Neural cell (in vitro differentiated cells): ENCODE data around the gene B3GNT3. TPM values are rescaled to one million over a fixed set of nuclear protein-coding genes. Genes with fewer than 3 reads are reported as not detected.

Source experiments
- H2AFZ ChIP-seq: fragments of 200-600, 300-800 bp; sonication (generic), shearing (Covaris generic); 2 replicates; pipeline ENCODE4 v1.6.0; 2014; ENCODE audit warnings: low read depth, mild to moderate bottlenecking, antibody characterized with exemption, low read length, moderate library complexity
- H3F3A ChIP-seq: fragments of 200-600 bp; shearing (Covaris generic); 2 replicates; pipeline ENCODE4 v1.6.1; 2016; ENCODE audit warnings: mild to moderate bottlenecking, moderate library complexity, mixed read lengths, antibody characterized with exemption, low read length; ENCODE audit not compliant: insufficient read depth, poor library complexity, severe bottlenecking
- H3K27ac ChIP-seq: fragments of 200-600, 300-800 bp; sonication (generic), shearing (Covaris generic); 2 replicates; pipeline ENCODE4 v1.5.1; 2014; ENCODE audit warnings: mild to moderate bottlenecking, low read length, moderate library complexity
- H3K27me3 ChIP-seq: fragments of 300-800, 200-600 bp; sonication (generic), shearing (Covaris generic); 2 replicates; pipeline ENCODE4 v1.6.0; 2014; ENCODE audit warnings: mild to moderate bottlenecking, low read depth, low read length, moderate library complexity; ENCODE audit not compliant: insufficient read depth
- H3K36me3 ChIP-seq: fragments of 300-800, 200-600 bp; sonication (generic), shearing (Covaris generic); 2 replicates; pipeline ENCODE4 v1.5.1; 2014; ENCODE audit warnings: mild to moderate bottlenecking, antibody characterized with exemption, low read length, moderate library complexity; ENCODE audit not compliant: insufficient read depth
- H3K4me2 ChIP-seq: fragments of 300-800, 200-600 bp; sonication (generic), shearing (Covaris generic); 2 replicates; pipeline ENCODE4 v1.6.0; 2014; ENCODE audit warnings: mild to moderate bottlenecking, low read length
- H3K4me3 ChIP-seq: fragments of 300-800, 200-600 bp; sonication (generic), shearing (Covaris generic); 2 replicates; pipeline ENCODE4 v1.5.1; 2014; ENCODE audit warnings: mild to moderate bottlenecking, low read length, moderate library complexity
- H3K79me2 ChIP-seq: fragments of 200-600 bp; shearing (Covaris generic); replicated peaks from 2 replicates; pipeline ENCODE4 v1.6.0; 2014; ENCODE audit warnings: mild to moderate bottlenecking, low read length, moderate library complexity; ENCODE audit not compliant: insufficient read depth
- H3K9ac ChIP-seq: fragments of 300-800, 200-600 bp; sonication (generic), shearing (Covaris generic); 2 replicates; pipeline ENCODE4 v1.6.1; 2016; ENCODE audit warnings: mild to moderate bottlenecking, low read length, mixed read lengths
- H3K9me2 ChIP-seq: fragments of 200-600 bp; shearing (Covaris generic); 2 replicates; pipeline ENCODE4 v1.6.1; 2016; ENCODE audit warnings: mild to moderate bottlenecking, low read length, mixed read lengths; ENCODE audit not compliant: insufficient read depth
- H3K9me3 ChIP-seq: fragments of 200-600, 300-800 bp; sonication (generic), shearing (Covaris generic); 2 replicates; pipeline ENCODE4 v1.6.1; 2016; ENCODE audit warnings: mild to moderate bottlenecking, mixed run types, low read length, moderate library complexity, mixed read lengths
- H4K20me1 ChIP-seq: fragments of 200-600 bp; shearing (Covaris generic); 2 replicates; pipeline ENCODE4 v1.6.1; 2016; ENCODE audit warnings: mild to moderate bottlenecking, mixed run types; ENCODE audit not compliant: insufficient read depth
- EP300 ChIP-seq: fragments of 450-650 bp; conservative IDR thresholded peaks from 2 replicates; pipeline ENCODE4 v1.6.1; 2014; ENCODE audit warnings: antibody characterized with exemption, mild to moderate bottlenecking, moderate library complexity; ENCODE audit not compliant: poor library complexity, severe bottlenecking
- EZH2 ChIP-seq: fragments of 200-600, 300-800 bp; shearing (Covaris generic), sonication (generic); IDR thresholded peaks from 2 replicates; pipeline ENCODE4 v1.6.1; 2014; ENCODE audit warnings: antibody characterized with exemption, low read length, borderline replicate concordance, mild to moderate bottlenecking; ENCODE audit not compliant: insufficient read depth, poor library complexity, severe bottlenecking
- MXI1 ChIP-seq: fragments of 450-650 bp; conservative IDR thresholded peaks from 2 replicates; pipeline ENCODE4 v1.6.1; 2014; ENCODE audit warnings: antibody characterized with exemption, mild to moderate bottlenecking; ENCODE audit not compliant: poor library complexity, severe bottlenecking
- POLR2AphosphoS5 ChIP-seq: IDR thresholded peaks from 2 replicates; pipeline ENCODE4 v1.6.1; 2012
- RAD21 ChIP-seq: fragments of 450-650 bp; conservative IDR thresholded peaks from 2 replicates; pipeline ENCODE4 v1.6.1; 2014; ENCODE audit warnings: antibody characterized with exemption, mild to moderate bottlenecking, moderate library complexity
- SMC3 ChIP-seq: fragments of 450-650 bp; conservative IDR thresholded peaks from 2 replicates; pipeline ENCODE4 v1.6.1; 2014; ENCODE audit warnings: antibody characterized with exemption, mild to moderate bottlenecking, moderate library complexity; ENCODE audit not compliant: poor library complexity
- TAF1 ChIP-seq: IDR thresholded peaks from 2 replicates; pipeline ENCODE4 v1.6.1; 2012; ENCODE audit warnings: low read depth
- polyA plus RNA-seq: library from polyadenylated mRNA; depleted of rRNA; stranded (reverse); fragments of >200 nt; gene quantifications from 2 replicates; pipeline ENCODE4 v1.2.3, GENCODE V29; 2014
- TF ChIP-seq, protein P1 (sequence below): fragments of 450-650 bp; IDR thresholded peaks from 2 replicates; pipeline ENCODE4 v1.5.1; 2014; ENCODE audit warnings: antibody characterized with exemption, mild to moderate bottlenecking, moderate library complexity; ENCODE audit not compliant: poor library complexity, severe bottlenecking
- TF ChIP-seq, protein P2 (sequence below): IDR thresholded peaks from 2 replicates; pipeline ENCODE4 v1.6.1; 2012; ENCODE audit warnings: borderline replicate concordance

B3GNT3 gene
- polyA plus RNA-seq, 1 donor from 2014 or later, result not detected

DNA sequence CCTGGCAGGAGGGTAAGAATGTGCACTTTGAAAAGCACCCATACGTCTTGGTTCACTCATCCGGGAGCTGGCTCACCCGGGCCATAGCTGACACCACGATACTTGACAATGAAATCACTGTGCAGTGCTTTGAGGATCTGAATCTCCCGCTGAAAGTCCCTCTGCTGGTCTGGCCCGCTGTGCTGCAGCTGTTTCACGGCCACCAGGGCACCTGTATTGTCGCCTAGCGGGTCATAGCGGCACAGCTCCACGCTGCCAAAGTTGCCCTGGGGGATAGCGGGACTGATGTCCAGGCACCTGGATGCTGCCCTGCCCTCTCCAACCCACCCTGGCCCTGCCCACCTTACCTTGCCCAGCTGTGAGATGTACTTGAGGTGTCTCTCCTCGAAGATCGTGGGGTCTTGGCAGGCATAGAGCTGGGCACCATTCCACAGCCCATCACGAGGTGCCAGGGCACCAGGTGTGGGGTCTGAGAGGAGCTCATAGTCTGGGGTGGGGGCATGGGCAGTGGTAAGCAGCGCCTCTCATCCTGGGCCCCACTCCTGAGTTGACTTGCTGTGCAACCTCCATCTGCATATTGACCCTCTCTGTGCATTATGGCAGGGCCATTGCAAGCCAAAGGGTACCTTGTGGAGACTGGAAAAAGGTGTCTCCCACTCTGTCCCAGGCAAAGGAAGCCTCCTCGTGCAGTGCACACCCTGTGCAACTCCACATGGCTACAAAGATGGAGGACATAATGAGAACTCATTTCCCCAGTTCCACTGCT lies 37.7 kb downstream of the B3GNT3 start:
- no peak overlapping the region for H3K4me3 ChIP-seq
- H3F3A ChIP-seq, result no peaks in the 10 kb centered on the region
- no peak overlapping the region for H3K9ac ChIP-seq
- no peak for TF ChIP-seq MXI1
- TF ChIP-seq SMC3, result no peak
- TF ChIP-seq, protein P1, sequence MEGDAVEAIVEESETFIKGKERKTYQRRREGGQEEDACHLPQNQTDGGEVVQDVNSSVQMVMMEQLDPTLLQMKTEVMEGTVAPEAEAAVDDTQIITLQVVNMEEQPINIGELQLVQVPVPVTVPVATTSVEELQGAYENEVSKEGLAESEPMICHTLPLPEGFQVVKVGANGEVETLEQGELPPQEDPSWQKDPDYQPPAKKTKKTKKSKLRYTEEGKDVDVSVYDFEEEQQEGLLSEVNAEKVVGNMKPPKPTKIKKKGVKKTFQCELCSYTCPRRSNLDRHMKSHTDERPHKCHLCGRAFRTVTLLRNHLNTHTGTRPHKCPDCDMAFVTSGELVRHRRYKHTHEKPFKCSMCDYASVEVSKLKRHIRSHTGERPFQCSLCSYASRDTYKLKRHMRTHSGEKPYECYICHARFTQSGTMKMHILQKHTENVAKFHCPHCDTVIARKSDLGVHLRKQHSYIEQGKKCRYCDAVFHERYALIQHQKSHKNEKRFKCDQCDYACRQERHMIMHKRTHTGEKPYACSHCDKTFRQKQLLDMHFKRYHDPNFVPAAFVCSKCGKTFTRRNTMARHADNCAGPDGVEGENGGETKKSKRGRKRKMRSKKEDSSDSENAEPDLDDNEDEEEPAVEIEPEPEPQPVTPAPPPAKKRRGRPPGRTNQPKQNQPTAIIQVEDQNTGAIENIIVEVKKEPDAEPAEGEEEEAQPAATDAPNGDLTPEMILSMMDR, result no peak
- TF ChIP-seq RAD21, result no peak
- TF ChIP-seq POLR2AphosphoS5, result no peak
- no peak for TF ChIP-seq TAF1
- no peak for TF ChIP-seq EP300
- TF ChIP-seq EZH2, result no peak
- TF ChIP-seq, protein P2, sequence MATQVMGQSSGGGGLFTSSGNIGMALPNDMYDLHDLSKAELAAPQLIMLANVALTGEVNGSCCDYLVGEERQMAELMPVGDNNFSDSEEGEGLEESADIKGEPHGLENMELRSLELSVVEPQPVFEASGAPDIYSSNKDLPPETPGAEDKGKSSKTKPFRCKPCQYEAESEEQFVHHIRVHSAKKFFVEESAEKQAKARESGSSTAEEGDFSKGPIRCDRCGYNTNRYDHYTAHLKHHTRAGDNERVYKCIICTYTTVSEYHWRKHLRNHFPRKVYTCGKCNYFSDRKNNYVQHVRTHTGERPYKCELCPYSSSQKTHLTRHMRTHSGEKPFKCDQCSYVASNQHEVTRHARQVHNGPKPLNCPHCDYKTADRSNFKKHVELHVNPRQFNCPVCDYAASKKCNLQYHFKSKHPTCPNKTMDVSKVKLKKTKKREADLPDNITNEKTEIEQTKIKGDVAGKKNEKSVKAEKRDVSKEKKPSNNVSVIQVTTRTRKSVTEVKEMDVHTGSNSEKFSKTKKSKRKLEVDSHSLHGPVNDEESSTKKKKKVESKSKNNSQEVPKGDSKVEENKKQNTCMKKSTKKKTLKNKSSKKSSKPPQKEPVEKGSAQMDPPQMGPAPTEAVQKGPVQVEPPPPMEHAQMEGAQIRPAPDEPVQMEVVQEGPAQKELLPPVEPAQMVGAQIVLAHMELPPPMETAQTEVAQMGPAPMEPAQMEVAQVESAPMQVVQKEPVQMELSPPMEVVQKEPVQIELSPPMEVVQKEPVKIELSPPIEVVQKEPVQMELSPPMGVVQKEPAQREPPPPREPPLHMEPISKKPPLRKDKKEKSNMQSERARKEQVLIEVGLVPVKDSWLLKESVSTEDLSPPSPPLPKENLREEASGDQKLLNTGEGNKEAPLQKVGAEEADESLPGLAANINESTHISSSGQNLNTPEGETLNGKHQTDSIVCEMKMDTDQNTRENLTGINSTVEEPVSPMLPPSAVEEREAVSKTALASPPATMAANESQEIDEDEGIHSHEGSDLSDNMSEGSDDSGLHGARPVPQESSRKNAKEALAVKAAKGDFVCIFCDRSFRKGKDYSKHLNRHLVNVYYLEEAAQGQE, result no peak
- H3K27me3 ChIP-seq, result no peaks in the 10 kb centered on the region
- no peaks in the 10 kb centered on the region for H3K36me3 ChIP-seq
- no peaks in the 10 kb centered on the region for H3K79me2 ChIP-seq
- no peak overlapping the region for H3K27ac ChIP-seq
- no peaks in the 10 kb centered on the region for H4K20me1 ChIP-seq
- H3K9me3 ChIP-seq, result no peaks in the 10 kb centered on the region
- H2AFZ ChIP-seq, result no peak overlapping the region
- no peaks in the 10 kb centered on the region for H3K9me2 ChIP-seq
- no peak overlapping the region for H3K4me2 ChIP-seq

DNA sequence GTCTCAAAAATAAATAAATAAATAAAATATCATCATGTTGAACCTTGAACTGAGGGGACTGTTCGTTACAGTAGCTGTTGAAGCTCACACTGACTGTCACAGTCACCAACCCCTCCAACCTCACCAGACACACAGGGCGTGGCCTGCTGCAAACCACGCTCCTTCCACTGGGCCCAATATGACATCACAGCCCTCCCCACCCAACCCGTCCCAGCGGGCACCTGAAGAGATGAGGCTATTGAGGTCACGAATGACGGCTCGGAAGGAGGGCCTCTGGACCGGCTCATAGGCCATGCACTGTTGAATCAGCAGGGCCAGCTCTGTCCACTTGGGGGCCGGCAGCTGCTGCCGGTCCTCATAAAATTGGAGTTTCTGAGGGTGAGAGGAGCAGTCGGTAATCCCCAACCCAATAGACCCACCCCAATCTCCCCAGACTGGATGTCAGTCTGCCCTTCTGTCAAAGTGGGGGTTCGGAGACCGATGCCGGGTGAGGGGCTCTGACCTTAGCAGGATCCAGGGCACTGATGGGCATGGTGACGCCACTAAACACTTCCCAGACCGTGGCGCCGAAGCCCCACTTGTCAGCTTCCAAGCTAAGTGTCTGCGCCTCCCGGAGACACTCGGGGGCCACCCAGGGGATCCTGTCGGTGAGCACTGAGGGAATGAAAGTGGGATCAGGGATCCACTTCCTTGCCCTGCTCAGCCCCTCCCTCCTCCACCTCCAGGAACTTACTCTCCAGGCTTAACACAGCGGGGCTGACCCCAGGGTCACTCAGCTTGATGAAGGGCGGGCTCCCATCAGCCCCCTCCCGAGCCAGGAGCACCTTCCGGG lies 39.6 kb downstream of the B3GNT3 start:
- Histone ChIP-seq H3K4me3 (no peak overlapping the region), H3K9me3 (no peaks in the 10 kb centered on the region), H3K27ac (no peak overlapping the region), H3K27me3 (no peaks in the 10 kb centered on the region), H3K79me2 (no peaks in the 10 kb centered on the region), H4K20me1 (no peaks in the 10 kb centered on the region), H3K4me2 (no peak overlapping the region), H3K36me3 (no peaks in the 10 kb centered on the region), H3K9ac (no peak overlapping the region), H2AFZ (no peak overlapping the region), H3F3A (no peaks in the 10 kb centered on the region), H3K9me2 (no peaks in the 10 kb centered on the region)
- TF ChIP-seq, protein P2, result no peak
- TF ChIP-seq SMC3, result no peak
- TF ChIP-seq TAF1, result no peak
- TF ChIP-seq, protein P1, result no peak
- no peak for TF ChIP-seq MXI1
- TF ChIP-seq RAD21, result no peak
- no peak for TF ChIP-seq EP300
- no peak for TF ChIP-seq EZH2
- no peak for TF ChIP-seq POLR2AphosphoS5
